ENCODE measurements around the gene CCDC167.

The CCDC167 gene

GRCh38 chr6:37499433-37500293, at the start of gene CCDC167:
TSS of gene CCDC167 (minus strand) at chr6:37499893. CDS start at chr6:37499863, 30 bp downstream.
- no peak for TF ChIP-seq CTCF (IDR thresholded peaks at IDR 0.05)
- no peak within 1 kb of the TSS for H3K9ac ChIP-seq
- peak within 1 kb of the TSS; percentile 76 for H3K4me3 ChIP-seq (ENCODE audit: low read depth, low read length)
- H3K27me3 ChIP-seq (ENCODE audit: control insufficient read depth, insufficient read depth, low read length): no peaks in the 10 kb centered on the region
- peak within 1 kb of the TSS; percentile 76 for H3K4me2 ChIP-seq (ENCODE audit: low read length)
- peaks cover 10% of the 10 kb centered on the region for H3K79me2 ChIP-seq
- no peak within 1 kb of the TSS for H3K27ac ChIP-seq
- H3K4me1 ChIP-seq: no peaks in the 10 kb centered on the region
- H3K36me3 ChIP-seq (ENCODE audit: control insufficient read depth, insufficient read depth, low read length): no peaks in the 10 kb centered on the region
- H2AFZ ChIP-seq: peak within 1 kb of the TSS; percentile 93
- no peaks in the 10 kb centered on the region for H3K9me3 ChIP-seq (ENCODE audit: control insufficient read depth, low read length)

DNA sequence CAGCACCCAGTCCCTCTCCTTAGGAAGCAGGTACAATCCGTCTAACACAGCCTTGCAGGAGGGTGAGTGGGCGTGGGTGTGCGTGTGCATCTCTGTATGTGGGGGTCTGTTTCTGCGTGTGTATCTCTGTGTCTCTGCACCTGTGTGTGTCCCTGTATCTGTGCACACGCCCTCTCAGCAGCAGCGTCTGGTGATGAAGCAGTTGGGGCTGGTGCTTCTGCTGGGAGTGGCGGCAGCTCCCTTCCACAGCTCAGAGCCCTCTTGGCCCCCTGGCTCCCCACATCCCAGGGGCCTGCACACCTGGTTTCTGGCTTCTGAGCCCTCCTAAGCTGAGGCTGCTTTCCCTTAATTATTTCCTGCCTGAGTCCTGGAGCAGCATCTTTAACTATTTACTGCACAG, 49.5 kb upstream of the CCDC167 start:
- no peak for TF ChIP-seq CTCF (IDR thresholded peaks at IDR 0.05)
- Histone ChIP-seq H3K9me3 (ENCODE audit: control insufficient read depth, low read length) (no peaks in the 10 kb centered on the region), H3K36me3 (ENCODE audit: control insufficient read depth, insufficient read depth, low read length) (no peaks in the 10 kb centered on the region), H3K27me3 (ENCODE audit: control insufficient read depth, insufficient read depth, low read length) (no peaks in the 10 kb centered on the region), H3K4me1 (no peaks in the 10 kb centered on the region), H3K27ac (no peak overlapping the region), H3K79me2 (no peaks in the 10 kb centered on the region), H3K9ac (no peak overlapping the region), H3K4me3 (ENCODE audit: low read depth, low read length) (no peak overlapping the region), H3K4me2 (ENCODE audit: low read length) (no peak overlapping the region), H2AFZ (no peak overlapping the region)

- H3K9ac ChIP-seq: no peak overlapping the region
- H3K4me2 ChIP-seq (ENCODE audit: low read length): no peak overlapping the region
- H3K27me3 ChIP-seq (ENCODE audit: control insufficient read depth, insufficient read depth, low read length): no peaks in the 10 kb centered on the region
- H3K36me3 ChIP-seq (ENCODE audit: control insufficient read depth, insufficient read depth, low read length): no peaks in the 10 kb centered on the region
- H3K79me2 ChIP-seq: no peaks in the 10 kb centered on the region
- H3K4me1 ChIP-seq: no peaks in the 10 kb centered on the region
- H3K4me3 ChIP-seq (ENCODE audit: low read depth, low read length): no peak overlapping the region
- TF ChIP-seq CTCF (IDR thresholded peaks at IDR 0.05): no peak
- no peak overlapping the region for H3K27ac ChIP-seq
- H2AFZ ChIP-seq: no peak overlapping the region
- H3K9me3 ChIP-seq (ENCODE audit: control insufficient read depth, low read length): no peaks in the 10 kb centered on the region
Observed at GRCh38 chr6:37548067-37548674, 48.5 kb upstream of the CCDC167 start.

DNA sequence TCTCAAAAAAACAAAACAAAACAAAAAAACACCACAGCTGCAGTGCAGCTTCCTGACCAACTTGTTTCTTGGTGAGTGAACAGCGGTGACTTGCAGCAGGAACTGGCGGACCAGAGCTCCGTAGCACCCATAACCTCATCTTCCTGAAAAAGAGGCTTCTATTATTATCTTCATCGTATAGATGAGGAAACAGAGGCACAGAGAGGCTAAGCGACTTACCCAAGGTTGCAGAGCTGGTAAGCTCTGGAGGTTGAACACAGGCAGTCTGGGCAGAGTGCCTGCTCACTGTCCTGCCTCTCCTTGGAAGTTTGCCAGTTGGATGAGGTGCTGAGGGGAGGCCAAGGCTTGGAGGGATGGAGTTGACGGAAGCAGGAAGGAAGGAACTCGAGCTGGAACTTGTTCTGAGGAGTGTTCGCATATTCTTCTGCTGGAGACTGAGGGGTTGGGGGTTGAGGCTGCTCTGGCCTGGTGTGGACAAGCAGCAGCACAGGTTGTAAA, 47.9 kb upstream of the CCDC167 start:
- no peaks in the 10 kb centered on the region for H3K4me1 ChIP-seq
- no peaks in the 10 kb centered on the region for H3K36me3 ChIP-seq (ENCODE audit: control insufficient read depth, insufficient read depth, low read length)
- no peaks in the 10 kb centered on the region for H3K79me2 ChIP-seq
- no peaks in the 10 kb centered on the region for H3K27me3 ChIP-seq (ENCODE audit: control insufficient read depth, insufficient read depth, low read length)
- no peak overlapping the region for H3K4me3 ChIP-seq (ENCODE audit: low read depth, low read length)
- no peak for TF ChIP-seq CTCF (IDR thresholded peaks at IDR 0.05)
- H3K9me3 ChIP-seq (ENCODE audit: control insufficient read depth, low read length): no peaks in the 10 kb centered on the region
- no peak overlapping the region for H2AFZ ChIP-seq
- H3K9ac ChIP-seq: no peak overlapping the region
- no peak overlapping the region for H3K27ac ChIP-seq
- no peak overlapping the region for H3K4me2 ChIP-seq (ENCODE audit: low read length)
